ENCODE results near the gene NAXE.
"Not testable (repeated sequence)": the region's sequence is repeated elsewhere in the genome, so short reads cannot be mapped to it uniquely, and the experiment has no call there.

Gene NAXE

DNA sequence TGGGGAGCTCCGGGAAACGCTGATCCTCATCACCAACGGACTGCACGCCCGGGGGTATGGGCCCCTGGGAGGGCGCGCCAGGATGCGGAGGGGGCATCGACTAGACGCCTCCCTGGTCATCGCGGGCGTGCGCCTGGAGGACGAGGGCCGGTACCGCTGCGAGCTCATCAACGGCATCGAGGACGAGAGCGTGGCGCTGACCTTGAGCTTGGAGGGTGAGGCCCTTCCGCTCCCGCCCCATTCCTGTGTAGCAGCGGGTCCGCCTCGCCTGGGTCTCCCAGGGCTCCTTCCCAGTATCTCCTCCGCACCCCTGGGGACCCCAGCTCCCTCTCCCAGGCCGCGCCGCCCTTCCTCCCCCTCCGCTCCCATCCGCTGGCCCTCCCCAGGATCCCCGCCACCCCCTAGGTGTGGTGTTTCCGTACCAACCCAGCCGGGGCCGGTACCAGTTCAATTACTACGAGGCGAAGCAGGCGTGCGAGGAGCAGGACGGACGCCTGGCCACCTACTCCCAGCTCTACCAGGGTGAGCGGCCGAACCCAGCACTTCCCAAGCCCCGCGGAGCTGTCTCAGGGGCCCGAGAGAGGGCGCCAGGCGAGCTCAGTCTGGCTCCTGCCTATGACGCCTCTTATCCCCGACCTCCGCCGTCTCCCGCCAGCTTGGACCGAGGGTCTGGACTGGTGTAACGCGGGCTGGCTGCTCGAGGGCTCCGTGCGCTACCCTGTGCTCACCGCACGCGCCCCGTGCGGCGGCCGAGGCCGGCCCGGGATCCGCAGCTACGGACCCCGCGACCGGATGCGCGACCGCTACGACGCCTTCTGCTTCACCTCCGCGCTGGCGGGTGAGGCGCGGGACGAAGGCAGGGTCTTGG lies 32.6 kb downstream of the NAXE start:
- DNase-seq (ENCODE audit: low spot score): peak; percentile 84

DNA sequence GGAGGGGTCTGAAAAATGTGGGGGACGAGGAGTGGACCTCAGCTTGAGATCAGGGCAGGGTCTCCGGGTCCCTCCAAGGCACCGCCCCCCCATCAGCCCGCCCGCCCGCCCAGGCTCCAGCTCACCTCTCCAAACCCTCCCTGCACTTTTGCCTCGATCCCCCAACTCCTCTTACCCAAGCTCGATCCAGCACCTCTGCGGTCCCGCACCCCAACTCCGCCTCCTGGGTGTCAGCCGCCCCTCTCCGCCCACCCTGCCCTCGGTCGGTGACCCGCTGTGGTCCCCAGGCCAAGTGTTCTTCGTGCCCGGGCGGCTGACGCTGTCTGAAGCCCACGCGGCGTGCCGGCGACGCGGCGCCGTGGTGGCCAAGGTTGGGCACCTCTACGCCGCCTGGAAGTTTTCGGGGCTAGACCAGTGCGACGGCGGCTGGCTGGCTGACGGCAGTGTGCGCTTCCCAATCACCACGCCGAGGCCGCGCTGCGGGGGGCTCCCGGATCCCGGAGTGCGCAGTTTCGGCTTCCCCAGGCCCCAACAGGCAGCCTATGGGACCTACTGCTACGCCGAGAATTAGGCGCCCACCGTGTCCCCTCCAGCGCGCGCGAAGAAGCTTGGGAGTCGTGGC lies 33.3 kb downstream of the NAXE start:
- DNase-seq (ENCODE audit: low spot score): no peak

DNA sequence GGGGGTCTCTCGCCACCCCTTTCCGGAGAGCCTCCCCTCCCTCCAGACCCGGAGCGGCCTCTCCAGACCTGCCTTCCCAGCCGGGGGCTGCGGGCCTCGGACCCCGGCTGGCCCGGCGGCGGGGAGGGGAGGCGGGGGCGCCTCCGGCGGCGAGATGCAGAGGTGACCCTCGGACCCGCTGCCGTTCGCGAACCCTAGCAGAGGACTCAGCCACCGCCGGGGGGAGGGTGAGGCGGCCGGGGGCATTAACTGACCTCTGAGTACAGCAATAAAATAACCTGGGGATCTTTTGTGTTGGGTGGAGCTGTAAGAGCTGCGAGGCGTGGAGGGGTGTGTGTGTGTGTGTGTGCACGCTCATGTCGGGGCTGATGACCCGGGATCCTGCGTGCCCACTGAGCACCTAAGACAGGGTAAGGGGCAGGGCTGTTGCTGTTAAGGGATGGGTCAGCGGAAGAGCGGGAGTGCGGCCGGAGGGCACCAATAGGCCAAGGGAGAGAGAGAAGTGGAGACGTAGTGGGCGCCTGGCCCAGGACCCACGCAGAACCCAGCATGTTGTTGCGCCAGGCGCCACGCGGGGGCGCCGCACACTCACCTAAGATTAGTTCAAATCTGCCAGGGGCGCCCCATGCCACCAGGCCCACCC lies 34.0 kb downstream of the NAXE start:
- DNase-seq (ENCODE audit: low spot score): peak; percentile 89

DNA sequence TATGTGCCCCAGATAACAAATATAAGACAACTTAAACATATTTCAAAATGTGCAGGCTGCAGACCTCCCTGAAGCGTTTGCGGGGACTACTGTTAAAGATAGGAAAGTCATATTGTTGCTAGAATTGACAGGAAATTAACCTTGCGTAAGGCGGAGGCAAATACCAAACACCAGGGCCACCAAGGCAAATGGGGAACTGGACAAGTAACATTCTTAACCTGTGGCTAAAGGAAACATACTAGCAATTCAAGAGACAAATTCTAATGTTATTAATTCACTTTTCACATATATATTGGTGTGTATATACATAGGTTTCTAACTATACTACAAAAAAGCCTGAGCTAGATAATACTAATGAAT lies 34.5 kb downstream of the NAXE start:
- DNase-seq (ENCODE audit: low spot score): no peak

DNA sequence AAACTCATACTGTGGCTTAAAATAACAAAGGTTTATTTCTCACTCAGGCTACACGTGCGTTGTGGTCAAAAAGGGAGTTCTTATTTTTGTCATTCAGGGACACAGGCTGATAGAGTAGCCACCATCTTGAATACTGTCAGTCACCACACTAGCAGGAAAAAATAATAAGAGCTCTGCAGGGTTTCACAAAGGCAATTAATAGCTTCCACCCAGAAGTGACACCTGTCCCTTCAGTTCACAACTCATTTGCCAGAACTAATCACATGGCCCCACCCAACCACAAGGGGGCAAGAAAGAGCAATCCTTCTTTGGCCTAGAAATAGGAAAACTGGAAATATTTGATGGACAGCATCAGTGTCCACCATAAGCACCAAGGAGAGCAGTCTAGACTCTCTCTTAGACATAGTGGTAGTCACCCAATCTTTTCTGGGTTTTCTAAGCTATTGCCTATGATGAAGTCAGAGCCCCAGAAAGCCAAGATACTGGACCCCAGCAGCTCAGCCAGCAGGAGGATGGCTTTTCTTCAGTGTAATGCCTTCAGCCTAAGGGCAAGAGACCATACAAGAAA lies 35.8 kb downstream of the NAXE start:
- no peak for DNase-seq (ENCODE audit: low spot score)

DNA sequence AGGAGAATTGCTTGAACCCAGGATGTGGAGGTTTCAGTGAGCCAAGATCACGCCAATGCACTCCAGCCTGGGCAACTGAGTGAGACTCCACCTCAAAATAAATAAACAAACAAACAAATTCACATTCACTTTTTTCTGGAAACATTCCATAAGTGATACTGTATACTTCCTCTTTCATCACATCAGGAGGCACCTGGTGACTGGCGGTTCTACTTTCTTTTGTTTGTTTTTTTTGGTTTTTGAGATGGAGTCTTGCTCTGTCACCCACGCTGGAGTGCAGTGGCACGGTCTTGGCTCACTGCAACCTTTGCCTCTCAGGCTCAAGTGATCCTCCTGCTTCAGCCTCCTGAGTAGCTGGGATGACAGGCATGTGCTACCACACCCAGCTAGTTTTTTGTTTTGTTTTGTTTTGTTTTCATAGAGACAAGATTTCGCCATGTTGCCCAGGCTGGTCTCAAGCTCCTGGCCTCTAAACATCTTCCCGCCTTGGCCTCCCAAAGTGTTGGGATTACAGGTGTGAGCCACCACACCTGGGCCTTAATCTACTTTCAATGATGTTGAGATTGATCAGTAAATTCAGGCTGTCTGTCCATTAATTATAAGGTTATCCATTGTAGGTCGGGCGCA lies 38.4 kb downstream of the NAXE start:
- DNase-seq (ENCODE audit: low spot score): no peak

DNA sequence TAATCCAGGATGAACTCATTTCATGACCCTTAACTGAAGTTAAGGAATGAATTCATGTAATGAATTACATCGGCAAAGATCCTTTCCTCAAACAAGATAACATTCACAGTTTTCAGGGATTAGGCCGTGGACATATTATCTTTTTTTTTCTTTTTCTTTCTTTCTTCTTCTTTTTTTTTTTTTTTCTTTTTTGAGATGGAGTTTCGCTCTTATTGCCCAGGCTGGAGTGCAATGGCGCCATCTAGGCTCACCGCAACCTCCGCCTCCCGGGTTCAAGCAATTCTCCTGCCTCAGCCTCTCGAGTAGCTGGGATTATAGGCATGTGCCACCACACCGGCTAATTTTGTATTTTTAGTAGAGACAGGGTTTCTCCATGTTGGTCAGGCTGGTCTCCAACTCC lies 39.6 kb downstream of the NAXE start:
- not testable (repeated sequence) for DNase-seq (ENCODE audit: low spot score)

DNA sequence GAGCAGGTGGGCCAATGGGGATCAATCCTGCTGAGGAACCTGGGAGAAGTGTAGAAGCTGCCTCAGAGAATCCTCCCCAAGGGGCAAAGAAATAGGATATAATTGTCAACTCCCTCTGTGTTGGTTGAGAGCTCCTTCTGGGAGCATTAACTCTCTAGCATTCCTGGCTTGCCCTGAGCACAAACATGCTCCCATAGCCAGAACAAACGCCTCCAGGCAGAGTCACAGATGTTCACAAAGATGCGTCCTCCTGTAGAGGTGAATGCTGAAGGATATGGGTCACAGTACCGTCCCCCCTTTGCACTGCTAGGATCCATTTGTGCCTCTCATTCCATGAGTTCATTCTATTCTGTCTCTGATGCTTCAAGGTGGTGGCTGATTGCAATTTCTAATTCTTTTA lies 40.8 kb downstream of the NAXE start:
- DNase-seq (ENCODE audit: low spot score): no peak

DNA sequence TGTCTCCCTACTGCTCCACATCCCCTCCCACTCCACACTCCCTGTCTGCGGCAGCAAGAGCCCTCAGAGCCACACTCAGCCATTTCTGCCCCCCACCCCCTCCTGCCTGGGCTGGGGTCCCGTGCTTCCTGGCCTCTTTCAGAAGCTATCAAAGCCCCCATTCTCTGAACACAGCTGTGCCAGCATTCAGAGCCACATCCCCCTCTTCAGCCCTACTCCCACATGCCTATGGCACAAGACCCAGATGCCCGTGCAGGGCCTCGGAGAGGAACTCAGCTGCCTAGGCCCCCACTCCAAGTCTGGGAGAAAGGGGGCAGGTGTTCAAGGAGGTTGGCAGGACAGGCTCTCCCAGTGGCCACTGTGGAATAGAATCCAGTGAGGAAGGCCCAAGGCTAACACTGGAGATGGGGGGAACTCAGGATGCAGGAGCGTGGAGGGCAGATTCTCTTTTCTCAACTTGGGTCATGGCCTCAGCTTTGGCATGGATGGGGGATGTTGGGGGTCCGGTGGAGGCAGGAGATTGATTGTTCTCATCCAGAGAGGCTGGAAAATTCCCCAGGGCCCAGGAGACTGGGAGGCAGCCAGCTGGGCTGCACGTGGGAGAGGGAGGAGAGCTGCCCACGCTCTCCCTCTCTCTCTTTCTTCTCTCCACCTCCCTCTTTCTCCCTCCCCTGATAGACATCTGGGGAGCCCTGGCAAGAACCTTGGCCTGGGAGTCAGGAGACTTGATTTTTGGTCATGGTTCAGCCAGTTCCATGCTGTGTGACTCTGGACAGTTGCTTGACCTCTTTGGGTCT lies 46.8 kb downstream of the NAXE start:
- DNase-seq (ENCODE audit: low spot score): peak; percentile 43

DNA sequence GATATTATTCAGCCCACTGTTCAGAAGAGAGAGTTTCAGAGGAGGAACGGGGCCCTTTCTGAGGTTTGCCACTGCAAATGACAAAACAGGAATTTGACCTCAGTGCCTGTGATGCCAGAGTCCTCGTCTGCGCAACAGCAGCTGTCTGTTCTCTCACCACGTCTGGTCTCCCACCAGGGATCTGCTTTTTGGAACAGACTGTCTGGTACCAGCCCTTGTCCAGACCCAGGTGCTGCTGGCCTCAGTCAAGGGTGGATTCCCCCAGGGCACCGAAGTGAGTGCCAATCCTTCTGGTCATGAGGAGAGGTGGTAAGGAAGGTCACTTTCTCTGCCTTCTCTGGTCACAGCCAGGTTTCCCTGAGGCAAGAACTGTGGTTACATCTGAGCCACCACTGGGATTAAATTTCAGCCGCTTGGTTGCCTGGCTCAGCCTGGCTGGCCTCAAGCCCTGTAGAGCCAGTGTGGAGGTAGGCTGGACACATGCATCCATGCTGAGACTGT lies 48.1 kb downstream of the NAXE start:
- no peak for DNase-seq (ENCODE audit: low spot score)

DNA sequence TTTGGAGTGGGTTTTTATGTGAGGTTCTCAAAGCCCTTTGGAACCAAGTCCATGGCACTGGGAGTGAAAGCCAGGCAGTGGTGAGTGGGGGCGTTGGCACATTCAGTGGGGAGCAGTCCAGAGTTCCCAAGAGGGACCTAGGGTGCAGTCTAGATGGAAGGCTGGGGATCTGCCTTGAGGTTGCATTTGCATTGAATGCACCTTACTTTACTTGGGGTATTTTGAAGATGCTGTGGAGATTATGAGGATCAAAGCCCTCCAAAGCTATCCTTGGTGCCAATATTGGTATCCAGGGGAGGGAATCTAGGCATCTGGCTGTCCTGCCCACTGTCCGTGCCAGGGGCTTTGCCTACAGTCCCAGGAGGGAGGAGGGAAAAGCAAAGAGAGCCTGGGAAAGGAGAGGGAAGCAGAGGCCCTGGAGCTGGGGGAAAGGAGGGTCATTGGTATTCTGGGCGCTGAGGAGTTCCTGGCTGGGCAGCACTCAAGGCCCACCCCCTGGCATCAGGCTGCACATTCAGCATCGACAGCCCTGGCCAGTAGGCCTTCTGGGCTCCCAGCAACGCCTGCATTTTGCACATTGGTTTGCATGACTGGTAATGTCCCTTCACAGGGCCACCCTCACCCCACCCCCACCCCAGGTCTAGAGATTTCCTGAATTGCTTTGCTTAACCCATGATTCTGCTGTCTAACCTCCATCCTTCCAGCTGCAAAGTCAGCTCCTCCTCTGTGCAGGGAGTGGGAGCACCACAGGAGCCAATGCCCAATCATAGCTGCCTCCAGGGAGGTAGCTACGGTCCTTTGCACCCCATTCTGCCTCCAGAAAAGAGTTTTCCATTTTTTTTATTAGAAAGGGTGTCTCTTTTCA lies 49.5 kb downstream of the NAXE start:
- no peak for DNase-seq (ENCODE audit: low spot score)

DNA sequence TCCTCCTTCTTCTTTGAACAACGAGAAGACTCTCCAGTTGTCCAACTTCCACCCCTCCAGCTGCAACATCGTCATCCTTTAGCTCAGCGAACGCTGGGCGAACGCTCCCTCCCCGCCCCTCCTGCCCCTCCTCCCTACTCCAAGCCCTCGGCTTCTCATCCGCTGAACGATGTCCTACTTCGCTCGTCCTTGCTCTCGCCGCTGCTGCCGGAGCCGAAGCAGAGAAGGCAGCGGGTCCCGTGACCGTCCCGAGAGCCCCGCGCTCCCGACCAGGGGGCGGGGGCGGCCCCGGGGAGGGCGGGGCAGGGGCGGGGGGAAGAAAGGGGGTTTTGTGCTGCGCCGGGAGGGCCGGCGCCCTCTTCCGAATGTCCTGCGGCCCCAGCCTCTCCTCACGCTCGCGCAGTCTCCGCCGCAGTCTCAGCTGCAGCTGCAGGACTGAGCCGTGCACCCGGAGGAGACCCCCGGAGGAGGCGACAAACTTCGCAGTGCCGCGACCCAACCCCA lies 50.2 kb downstream of the NAXE start, which contains the start of gene BCAN:
BCAN (plus strand) TSS at position 357 of the 504 bp plus-strand sequence. CDS start 3,938 bp downstream, outside the sequence.
- peak; percentile 78 for DNase-seq (ENCODE audit: low spot score)

DNA sequence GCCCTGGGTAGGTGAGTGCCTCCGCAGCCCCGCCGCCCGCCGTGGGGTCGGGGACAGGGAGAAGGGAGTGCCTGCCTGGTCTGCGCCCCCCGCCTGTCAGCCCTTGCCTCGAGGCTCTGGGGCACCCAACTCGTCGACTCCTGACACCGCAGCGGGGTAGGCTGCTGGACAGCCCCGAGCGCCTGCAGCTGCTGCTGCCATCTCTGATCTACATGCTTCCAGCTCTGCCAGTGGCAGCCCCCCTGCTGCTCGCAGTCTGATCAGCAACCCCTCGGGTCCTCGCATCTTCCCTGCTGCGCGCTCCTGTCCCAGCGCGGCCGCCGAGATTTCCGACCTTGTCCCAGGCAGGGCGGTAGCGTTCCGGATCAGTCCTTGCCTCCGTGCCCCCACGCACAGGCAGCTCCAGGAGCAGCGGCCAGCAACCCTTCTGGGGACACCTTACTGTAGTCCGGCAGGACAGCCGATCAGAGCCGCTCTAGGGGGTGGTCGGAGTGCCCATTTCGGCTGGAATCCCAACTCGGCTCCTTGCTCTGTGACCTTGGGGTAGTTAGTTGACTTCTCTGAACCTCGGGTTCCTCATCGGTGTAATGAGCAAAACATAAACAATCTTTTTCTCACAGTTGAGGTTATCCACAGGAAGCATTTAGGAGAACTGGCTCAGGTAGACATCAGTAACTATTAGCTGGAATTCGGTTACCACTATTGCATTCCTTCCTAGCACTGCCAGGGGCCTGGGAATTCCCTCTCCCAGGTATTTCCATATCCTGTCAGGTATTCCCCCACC lies 50.9 kb downstream of the NAXE start:
- DNase-seq (ENCODE audit: low spot score): peak; percentile 65

DNA sequence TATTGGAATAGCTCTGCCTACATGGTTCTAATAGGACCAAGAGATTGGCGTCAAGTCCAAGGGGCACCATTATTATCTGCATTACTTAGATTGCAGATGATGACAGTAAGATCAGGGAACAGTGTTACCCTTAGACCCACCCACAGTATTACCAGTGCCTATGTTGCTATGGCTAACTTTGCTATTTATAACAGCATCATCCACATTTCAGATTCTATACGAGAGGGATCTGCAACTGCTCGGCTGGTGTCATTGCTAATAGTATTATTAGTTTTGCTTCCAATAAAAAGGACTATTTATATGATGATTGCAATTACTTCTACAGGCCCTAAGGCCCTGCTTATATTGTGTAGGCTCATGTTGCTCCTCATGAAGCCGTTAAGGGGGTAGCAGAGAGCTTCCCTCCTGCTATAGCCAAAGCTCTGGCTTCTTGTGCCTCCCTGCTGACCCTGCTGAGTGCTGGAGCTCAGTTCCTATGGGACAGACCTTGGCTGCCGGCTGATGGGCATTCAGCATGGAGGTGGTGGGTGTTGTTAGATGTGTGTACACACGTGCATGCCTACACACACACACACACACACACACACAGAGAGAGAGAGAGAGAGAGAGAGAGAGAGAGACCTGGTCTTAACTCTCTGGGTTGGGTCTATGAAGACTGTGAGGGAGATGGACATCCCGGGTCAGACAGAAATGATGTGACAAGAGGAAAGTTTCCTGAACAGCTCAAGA lies 51.6 kb downstream of the NAXE start:
- no peak for DNase-seq (ENCODE audit: low spot score)

DNA sequence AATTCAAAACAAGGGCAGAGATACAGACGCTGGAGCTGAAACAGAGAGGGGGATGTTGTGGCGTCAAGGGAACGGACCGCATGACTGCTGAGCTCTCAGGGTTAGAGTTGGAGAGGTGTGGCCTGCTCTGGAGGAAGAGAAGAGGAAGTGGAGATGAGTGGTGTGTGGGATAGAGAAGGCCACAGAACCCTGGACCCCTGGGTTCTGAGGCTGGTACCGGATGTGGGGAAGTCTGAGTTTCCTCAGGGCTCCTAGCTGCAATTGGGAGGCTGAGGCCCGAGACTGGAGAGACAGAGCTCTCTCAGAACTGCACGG lies 52.2 kb downstream of the NAXE start:
- no peak for DNase-seq (ENCODE audit: low spot score)
